NB4 (cell line): ENCODE data around the gene MUC5B.

Experiments used
- MYC ChIP-seq: IDR thresholded peaks from 2 replicates; pipeline ENCODE4 v1.6.1; 2011; ENCODE audit warnings: low read depth, low read length
- POLR2A ChIP-seq: IDR thresholded peaks from 2 replicates; pipeline ENCODE4 v1.6.1; 2011; ENCODE audit warnings: mild to moderate bottlenecking; ENCODE audit not compliant: insufficient read length; ENCODE audit errors: extremely low read depth
- TF ChIP-seq, protein P1 (sequence below): IDR thresholded peaks from one replicate; pipeline ENCODE4 v1.5.1; 2012; ENCODE audit warnings: low read depth, low read length

DNA sequence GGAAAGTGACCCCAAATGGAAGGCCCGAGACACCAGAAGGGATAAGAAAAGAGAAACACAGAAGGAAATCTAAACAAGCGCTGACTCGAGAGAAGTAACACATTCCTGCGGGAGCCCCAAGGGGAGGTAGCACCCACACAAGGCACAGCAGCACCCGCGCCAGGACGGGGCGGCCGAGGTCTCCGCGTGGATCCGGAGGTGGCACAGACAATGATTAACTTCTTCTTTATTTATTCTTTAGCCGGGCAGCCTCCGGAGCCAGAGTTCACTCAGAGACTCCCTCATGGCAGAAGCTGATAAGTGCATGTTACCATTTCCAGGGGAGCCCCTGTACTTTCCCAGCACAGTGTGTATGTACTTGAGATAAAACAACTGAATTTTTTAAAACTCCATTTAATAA, 81.5 kb downstream of the MUC5B start:
- TF ChIP-seq, protein P1, sequence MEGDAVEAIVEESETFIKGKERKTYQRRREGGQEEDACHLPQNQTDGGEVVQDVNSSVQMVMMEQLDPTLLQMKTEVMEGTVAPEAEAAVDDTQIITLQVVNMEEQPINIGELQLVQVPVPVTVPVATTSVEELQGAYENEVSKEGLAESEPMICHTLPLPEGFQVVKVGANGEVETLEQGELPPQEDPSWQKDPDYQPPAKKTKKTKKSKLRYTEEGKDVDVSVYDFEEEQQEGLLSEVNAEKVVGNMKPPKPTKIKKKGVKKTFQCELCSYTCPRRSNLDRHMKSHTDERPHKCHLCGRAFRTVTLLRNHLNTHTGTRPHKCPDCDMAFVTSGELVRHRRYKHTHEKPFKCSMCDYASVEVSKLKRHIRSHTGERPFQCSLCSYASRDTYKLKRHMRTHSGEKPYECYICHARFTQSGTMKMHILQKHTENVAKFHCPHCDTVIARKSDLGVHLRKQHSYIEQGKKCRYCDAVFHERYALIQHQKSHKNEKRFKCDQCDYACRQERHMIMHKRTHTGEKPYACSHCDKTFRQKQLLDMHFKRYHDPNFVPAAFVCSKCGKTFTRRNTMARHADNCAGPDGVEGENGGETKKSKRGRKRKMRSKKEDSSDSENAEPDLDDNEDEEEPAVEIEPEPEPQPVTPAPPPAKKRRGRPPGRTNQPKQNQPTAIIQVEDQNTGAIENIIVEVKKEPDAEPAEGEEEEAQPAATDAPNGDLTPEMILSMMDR = no peak
- TF ChIP-seq POLR2A = no peak
- no peak for TF ChIP-seq MYC
